ENCODE results near the gene ADAMTS15. TPM values are rescaled to one million over a fixed set of nuclear protein-coding genes. Genes with fewer than 3 reads are reported as not detected.

ADAMTS15 gene
- total RNA-seq, 1 donor from 2014 or later: 9.9 TPM

GRCh38 chr11:130512662-130513061, 64.2 kb downstream of the ADAMTS15 start:
- no peak for DNase-seq (ENCODE audit: low spot score in 2 of 2, unreplicated experiment in 2 of 2)
- Mint-ChIP-seq H3K27ac (no peak overlapping the region), H3K27me3 (ENCODE audit: low read depth) (peaks cover 2% of the 10 kb centered on the region), H3K4me1 (peaks cover 16% of the 10 kb centered on the region), H3K4me3 (no peak overlapping the region), H3K36me3 (no peaks in the 10 kb centered on the region), H3K9me3 (peaks cover 7% of the 10 kb centered on the region)
- no peak for TF ChIP-seq CTCF (IDR thresholded peaks at IDR 0.05; ENCODE audit: unreplicated experiment)

- no peak overlapping the region for H3K27ac Mint-ChIP-seq
- peaks cover 2% of the 10 kb centered on the region for H3K27me3 Mint-ChIP-seq (ENCODE audit: low read depth)
- H3K4me3 Mint-ChIP-seq: no peak overlapping the region
- H3K4me1 Mint-ChIP-seq: peaks cover 16% of the 10 kb centered on the region
- no peak for TF ChIP-seq CTCF (IDR thresholded peaks at IDR 0.05; ENCODE audit: unreplicated experiment)
- no peaks in the 10 kb centered on the region for H3K36me3 Mint-ChIP-seq
- no peak for DNase-seq (ENCODE audit: low spot score in 2 of 2, unreplicated experiment in 2 of 2)
- H3K9me3 Mint-ChIP-seq: peaks cover 2% of the 10 kb centered on the region
Measured at GRCh38 chr11:130513132-130513531, 64.7 kb downstream of the ADAMTS15 start.

GRCh38 chr11:130514316-130514715, 65.9 kb downstream of the ADAMTS15 start:
- H3K9me3 Mint-ChIP-seq: no peaks in the 10 kb centered on the region
- H3K27ac Mint-ChIP-seq: no peak overlapping the region

GRCh38 chr11:130514851-130515250, 66.4 kb downstream of the ADAMTS15 start:
- Mint-ChIP-seq H3K4me3 (no peak overlapping the region), H3K27me3 (ENCODE audit: low read depth) (peaks cover 2% of the 10 kb centered on the region), H3K36me3 (no peaks in the 10 kb centered on the region), H3K4me1 (peaks cover 9% of the 10 kb centered on the region), H3K27ac (no peak overlapping the region), H3K9me3 (no peaks in the 10 kb centered on the region)
- DNase-seq (ENCODE audit: low spot score in 2 of 2, unreplicated experiment in 2 of 2): no peak
- TF ChIP-seq CTCF (IDR thresholded peaks at IDR 0.05; ENCODE audit: unreplicated experiment): no peak

More at GRCh38 chr11:130514316-130514715, 65.9 kb downstream of the ADAMTS15 start:
- Mint-ChIP-seq H3K4me3 (no peak overlapping the region), H3K4me1 (peaks cover 11% of the 10 kb centered on the region), H3K27me3 (ENCODE audit: low read depth) (peaks cover 2% of the 10 kb centered on the region), H3K36me3 (no peaks in the 10 kb centered on the region)
- DNase-seq (ENCODE audit: low spot score in 2 of 2, unreplicated experiment in 2 of 2): no peak
- TF ChIP-seq CTCF (IDR thresholded peaks at IDR 0.05; ENCODE audit: unreplicated experiment): no peak

- no peaks in the 10 kb centered on the region for H3K9me3 Mint-ChIP-seq
- DNase-seq (ENCODE audit: low spot score in 2 of 2, unreplicated experiment in 2 of 2): no peak
Measured at GRCh38 chr11:130515829-130516553, 67.5 kb downstream of the ADAMTS15 start.

More at GRCh38 chr11:130515829-130516553, 67.5 kb downstream of the ADAMTS15 start:
- no peak overlapping the region for H3K4me3 Mint-ChIP-seq
- peaks cover 6% of the 10 kb centered on the region for H3K4me1 Mint-ChIP-seq
- peaks cover 2% of the 10 kb centered on the region for H3K27me3 Mint-ChIP-seq (ENCODE audit: low read depth)
- H3K27ac Mint-ChIP-seq: no peak overlapping the region
- no peak for TF ChIP-seq CTCF (IDR thresholded peaks at IDR 0.05; ENCODE audit: unreplicated experiment)
- no peaks in the 10 kb centered on the region for H3K36me3 Mint-ChIP-seq

All from mesothelial cell of epicardium (in vitro differentiated cells).